Chondrocyte (in vitro differentiated cells): ENCODE measurements around the gene EGF. TPM values are rescaled to one million over a fixed set of nuclear protein-coding genes. Genes with fewer than 3 reads are reported as not detected.

ENCODE experiments used
- DNase-seq: peaks from one replicate; pipeline ENCODE4 v3.0.0; 2021; ENCODE audit warnings: mixed read lengths, low spot score
- H3K27ac Mint-ChIP-seq: one replicate; pipeline ENCODE4 v1.8.0; 2021; ENCODE audit warnings: mild to moderate bottlenecking, moderate library complexity, mixed read lengths; ENCODE audit not compliant: unreplicated experiment
- H3K27me3 Mint-ChIP-seq: 2 replicates; pipeline ENCODE4 v1.8.0; 2021; ENCODE audit warnings: low read depth, mixed read lengths
- H3K36me3 Mint-ChIP-seq: 2 replicates; pipeline ENCODE4 v1.8.0; 2021; ENCODE audit warnings: low read depth, mixed read lengths
- H3K4me1 Mint-ChIP-seq: 2 replicates; pipeline ENCODE4 v1.8.0; 2021; ENCODE audit warnings: low read depth, mild to moderate bottlenecking, mixed read lengths
- H3K4me3 Mint-ChIP-seq: one replicate; pipeline ENCODE4 v1.8.0; 2021; ENCODE audit warnings: mild to moderate bottlenecking, moderate library complexity, mixed read lengths; ENCODE audit not compliant: unreplicated experiment
- H3K9me3 Mint-ChIP-seq: 2 replicates; pipeline ENCODE4 v1.8.0; 2021; ENCODE audit warnings: low read depth, mixed read lengths
- CTCF ChIP-seq: fragments of 200-600 bp; sonication (generic); IDR thresholded peaks from 2 replicates; pipeline ENCODE4 v1.5.0; 2021; ENCODE audit warnings: antibody characterized with exemption, mild to moderate bottlenecking, moderate library complexity
- total RNA-seq: library from RNA; stranded (reverse); gene quantifications from 3 replicates; pipeline ENCODE4 v1.2.1, GENCODE V29; 2021

EGF gene
- total RNA-seq, 1 donor from 2014 or later: 1.4 TPM

DNA sequence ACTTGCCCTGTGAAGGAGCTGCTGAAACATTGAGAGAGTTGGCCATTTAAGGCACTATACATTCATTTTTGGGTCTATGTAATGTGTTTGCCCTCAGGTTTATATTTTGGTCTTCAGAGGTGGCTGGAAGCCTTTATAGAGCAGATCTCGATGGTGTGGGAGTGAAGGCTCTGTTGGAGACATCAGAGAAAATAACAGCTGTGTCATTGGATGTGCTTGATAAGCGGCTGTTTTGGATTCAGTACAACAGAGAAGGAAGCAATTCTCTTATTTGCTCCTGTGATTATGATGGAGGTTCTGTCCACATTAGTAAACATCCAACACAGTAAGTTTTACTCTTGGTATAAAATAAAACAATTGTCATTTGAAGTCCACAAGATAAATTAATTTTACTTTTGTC is 31.1 kb downstream of the EGF start:
- H3K9me3 Mint-ChIP-seq: no peaks in the 10 kb centered on the region
- H3K36me3 Mint-ChIP-seq: no peaks in the 10 kb centered on the region
- no peak for DNase-seq
- no peaks in the 10 kb centered on the region for H3K4me1 Mint-ChIP-seq
- no peak for TF ChIP-seq CTCF
- no peaks in the 10 kb centered on the region for H3K27me3 Mint-ChIP-seq
- no peak overlapping the region for H3K27ac Mint-ChIP-seq
- H3K4me3 Mint-ChIP-seq: no peak overlapping the region

DNA sequence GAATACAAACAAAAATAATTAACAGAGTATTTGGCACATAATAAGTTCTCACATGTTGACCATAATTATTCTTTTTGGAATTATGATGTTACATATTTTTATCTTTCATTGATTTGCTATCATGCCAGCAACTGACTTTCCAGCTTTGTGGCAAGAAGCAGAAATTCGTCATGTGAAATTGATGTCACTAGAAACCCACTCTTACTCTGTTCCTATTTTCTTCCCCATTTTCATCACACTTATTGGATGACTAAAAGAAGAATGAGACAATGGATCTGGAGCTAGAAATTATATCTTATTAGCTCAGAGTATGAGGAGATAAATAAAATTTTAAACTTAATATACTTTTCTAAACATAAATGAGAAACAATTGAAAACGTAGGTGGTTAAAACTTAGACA is 31.9 kb downstream of the EGF start:
- H3K36me3 Mint-ChIP-seq: no peaks in the 10 kb centered on the region
- no peaks in the 10 kb centered on the region for H3K9me3 Mint-ChIP-seq
- no peak for DNase-seq
- no peak overlapping the region for H3K4me3 Mint-ChIP-seq
- no peak overlapping the region for H3K27ac Mint-ChIP-seq
- H3K4me1 Mint-ChIP-seq: no peaks in the 10 kb centered on the region
- H3K27me3 Mint-ChIP-seq: no peaks in the 10 kb centered on the region
- no peak for TF ChIP-seq CTCF

DNA sequence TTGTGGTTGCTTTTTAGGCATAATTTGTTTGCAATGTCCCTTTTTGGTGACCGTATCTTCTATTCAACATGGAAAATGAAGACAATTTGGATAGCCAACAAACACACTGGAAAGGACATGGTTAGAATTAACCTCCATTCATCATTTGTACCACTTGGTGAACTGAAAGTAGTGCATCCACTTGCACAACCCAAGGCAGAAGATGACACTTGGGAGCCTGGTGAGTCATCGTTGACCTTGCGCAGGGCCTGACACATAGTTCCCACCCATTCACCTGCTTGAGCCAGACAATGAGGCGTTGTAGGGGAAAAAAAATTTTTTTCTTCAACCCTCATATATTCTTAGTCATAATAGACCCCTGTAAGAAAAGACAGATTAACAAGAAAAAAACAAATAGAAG is 32.4 kb downstream of the EGF start:
- H3K4me3 Mint-ChIP-seq: no peak overlapping the region
- H3K27me3 Mint-ChIP-seq: no peaks in the 10 kb centered on the region
- TF ChIP-seq CTCF: no peak
- no peaks in the 10 kb centered on the region for H3K4me1 Mint-ChIP-seq
- DNase-seq: no peak
- H3K36me3 Mint-ChIP-seq: no peaks in the 10 kb centered on the region
- H3K9me3 Mint-ChIP-seq: no peaks in the 10 kb centered on the region
- no peak overlapping the region for H3K27ac Mint-ChIP-seq

GRCh38 chr4:109946120-109946519 is 33.4 kb downstream of the EGF start:
- Mint-ChIP-seq H3K27me3 (no peaks in the 10 kb centered on the region), H3K9me3 (no peaks in the 10 kb centered on the region), H3K36me3 (no peaks in the 10 kb centered on the region), H3K4me1 (no peaks in the 10 kb centered on the region), H3K27ac (no peak overlapping the region), H3K4me3 (no peak overlapping the region)
- TF ChIP-seq CTCF: no peak
- no peak for DNase-seq

GRCh38 chr4:109947457-109947856 is 34.8 kb downstream of the EGF start:
- Mint-ChIP-seq H3K27me3 (no peaks in the 10 kb centered on the region), H3K9me3 (no peaks in the 10 kb centered on the region), H3K4me1 (no peaks in the 10 kb centered on the region), H3K27ac (no peak overlapping the region), H3K36me3 (no peaks in the 10 kb centered on the region), H3K4me3 (no peak overlapping the region)
- DNase-seq: no peak
- TF ChIP-seq CTCF: no peak
